Immature natural killer cell (primary cell): ENCODE measurements around the gene KLF5. TPM values are rescaled to one million over a fixed set of nuclear protein-coding genes. Genes with fewer than 3 reads are reported as not detected.

Experiments used
- DNase-seq, 3 donors: peaks; one replicate each; pipeline ENCODE4 v3.0.0; 2022; ENCODE audit warnings: mixed read lengths in 1 of 3
- H3K27ac Mint-ChIP-seq, 6 donors: one replicate each; pipeline ENCODE4 v1.8.0; 2020; ENCODE audit warnings: mixed read lengths in 6 of 6, mild to moderate bottlenecking in 5 of 6, inconsistent platforms in 4 of 6, moderate library complexity in 3 of 6
- H3K27me3 Mint-ChIP-seq, 3 donors: one replicate each; pipeline ENCODE4 v1.8.0; 2020 to 2021; ENCODE audit warnings: low read depth in 3 of 3, mild to moderate bottlenecking in 3 of 3, mixed read lengths in 3 of 3, moderate library complexity in 3 of 3, inconsistent platforms in 1 of 3
- H3K36me3 Mint-ChIP-seq, 3 donors: one replicate each; pipeline ENCODE4 v1.8.0; 2020; ENCODE audit warnings: mixed read lengths in 3 of 3, inconsistent platforms in 2 of 3, mild to moderate bottlenecking in 2 of 3
- H3K4me1 Mint-ChIP-seq, 2 donors: one replicate each; pipeline ENCODE4 v1.8.0; 2020; ENCODE audit warnings: inconsistent platforms in 2 of 2, mild to moderate bottlenecking in 2 of 2, mixed read lengths in 2 of 2, moderate library complexity in 1 of 2
- H3K4me3 Mint-ChIP-seq, 5 donors: one replicate each; pipeline ENCODE4 v1.8.0; 2020; ENCODE audit warnings: mild to moderate bottlenecking in 5 of 5, mixed read lengths in 5 of 5, inconsistent platforms in 3 of 5, moderate library complexity in 3 of 5
- H3K9me3 Mint-ChIP-seq, 6 donors: one replicate each; pipeline ENCODE4 v1.8.0; 2020; ENCODE audit warnings: mild to moderate bottlenecking in 6 of 6, mixed read lengths in 6 of 6, inconsistent platforms in 4 of 6, moderate library complexity in 3 of 6
- polyA plus RNA-seq, 3 donors: library from polyadenylated mRNA; unstranded; fragments of 300-500 nt; fragmentation: Illumina TruSeq; gene quantifications; one replicate each; pipeline ENCODE4 v1.2.3, GENCODE V29; 2021

Gene KLF5
- polyA plus RNA-seq = under 1 TPM in 1 of 3 donors, not detected in 2; 0.09 TPM

DNA sequence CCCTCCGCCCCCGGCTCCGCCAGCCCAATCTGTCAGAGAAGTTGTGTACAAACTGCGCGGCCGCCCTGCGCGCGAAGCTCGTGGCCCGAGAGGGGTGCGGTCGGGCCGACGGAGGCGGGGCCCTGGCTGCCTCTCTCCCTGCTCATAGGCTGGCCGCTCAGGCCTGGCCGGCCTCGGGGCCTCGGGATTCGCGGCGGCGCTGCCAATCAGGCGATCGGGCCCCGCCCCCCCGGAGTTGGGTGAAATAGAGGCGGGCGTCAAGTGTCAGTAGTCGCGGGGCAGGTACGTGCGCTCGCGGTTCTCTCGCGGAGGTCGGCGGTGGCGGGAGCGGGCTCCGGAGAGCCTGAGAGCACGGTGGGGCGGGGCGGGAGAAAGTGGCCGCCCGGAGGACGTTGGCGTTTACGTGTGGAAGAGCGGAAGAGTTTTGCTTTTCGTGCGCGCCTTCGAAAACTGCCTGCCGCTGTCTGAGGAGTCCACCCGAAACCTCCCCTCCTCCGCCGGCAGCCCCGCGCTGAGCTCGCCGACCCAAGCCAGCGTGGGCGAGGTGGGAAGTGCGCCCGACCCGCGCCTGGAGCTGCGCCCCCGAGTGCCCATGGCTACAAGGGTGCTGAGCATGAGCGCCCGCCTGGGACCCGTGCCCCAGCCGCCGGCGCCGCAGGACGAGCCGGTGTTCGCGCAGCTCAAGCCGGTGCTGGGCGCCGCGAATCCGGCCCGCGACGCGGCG lies at the start of gene KLF5:
Gene KLF5 (plus strand): TSS at position 270 of the 724 bp plus-strand sequence. CDS start 323 bp downstream, at position 593.
- peak; percentile 85 to 87 (median 86) for DNase-seq
- Mint-ChIP-seq H3K9me3 (no peaks in the 10 kb centered on the region), H3K36me3 (no peaks in the 10 kb centered on the region), H3K27me3 (peaks cover 6 to 26% (median 15%) of the 10 kb centered on the region in 3 donors), H3K4me1 (peaks cover 18 to 24% of the 10 kb centered on the region in 2 donors), H3K4me3 (peak within 1 kb of the TSS; percentile 81 to 91 (median 88)), H3K27ac (peak within 1 kb of the TSS in 3 of 6 donors; percentile 14 to 73 (median 54))

DNA sequence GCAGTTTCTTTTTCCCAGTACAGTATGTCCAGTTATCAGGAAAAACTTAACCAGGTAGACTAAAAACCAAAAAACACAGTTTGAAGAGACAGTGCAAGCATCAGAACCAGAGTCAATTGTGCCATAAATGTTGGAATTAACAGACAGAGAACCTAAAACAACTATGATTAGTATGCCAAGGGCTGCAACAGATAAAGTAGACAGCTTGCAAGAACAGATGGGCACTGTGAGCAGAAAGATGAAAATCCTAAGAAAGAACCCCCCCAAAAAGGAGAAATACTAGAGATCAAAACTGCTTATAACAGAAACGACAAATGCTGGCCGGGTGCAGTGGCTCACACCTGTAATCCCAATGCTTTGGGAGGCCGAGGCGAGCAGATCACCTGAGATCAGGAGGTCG lies 47.1 kb upstream of the KLF5 start:
- no peak overlapping the region for H3K27ac Mint-ChIP-seq
- no peak for DNase-seq
- H3K4me3 Mint-ChIP-seq = no peak overlapping the region
- H3K9me3 Mint-ChIP-seq = no peaks in the 10 kb centered on the region
- H3K4me1 Mint-ChIP-seq = no peaks in the 10 kb centered on the region
- H3K36me3 Mint-ChIP-seq = peaks cover 6 to 25% (median 6%) of the 10 kb centered on the region in 3 donors
- no peaks in the 10 kb centered on the region for H3K27me3 Mint-ChIP-seq

DNA sequence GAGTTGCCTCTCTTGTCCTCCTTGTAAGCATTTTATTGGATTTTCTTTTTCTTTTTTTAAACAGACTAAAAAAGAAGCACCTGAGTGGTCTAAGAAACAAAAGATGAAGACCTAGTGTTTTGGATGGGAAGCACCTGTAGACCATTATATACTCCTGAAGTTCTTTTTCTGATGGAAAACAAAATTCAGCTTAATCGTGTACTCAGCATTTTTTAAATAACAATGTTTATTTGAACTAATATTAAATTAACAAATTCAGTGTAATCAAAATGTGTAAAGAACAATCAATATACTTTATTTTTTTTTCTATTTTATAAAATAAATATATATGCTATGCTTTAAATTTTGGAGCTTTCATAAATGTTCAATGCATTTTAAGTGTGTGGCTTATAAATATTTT lies 43.0 kb upstream of the KLF5 start:
- Mint-ChIP-seq H3K27me3 (no peaks in the 10 kb centered on the region), H3K27ac (no peak overlapping the region), H3K4me3 (no peak overlapping the region), H3K36me3 (peaks cover 5 to 37% (median 18%) of the 10 kb centered on the region in 3 donors), H3K9me3 (no peaks in the 10 kb centered on the region), H3K4me1 (no peaks in the 10 kb centered on the region)
- DNase-seq = no peak

DNA sequence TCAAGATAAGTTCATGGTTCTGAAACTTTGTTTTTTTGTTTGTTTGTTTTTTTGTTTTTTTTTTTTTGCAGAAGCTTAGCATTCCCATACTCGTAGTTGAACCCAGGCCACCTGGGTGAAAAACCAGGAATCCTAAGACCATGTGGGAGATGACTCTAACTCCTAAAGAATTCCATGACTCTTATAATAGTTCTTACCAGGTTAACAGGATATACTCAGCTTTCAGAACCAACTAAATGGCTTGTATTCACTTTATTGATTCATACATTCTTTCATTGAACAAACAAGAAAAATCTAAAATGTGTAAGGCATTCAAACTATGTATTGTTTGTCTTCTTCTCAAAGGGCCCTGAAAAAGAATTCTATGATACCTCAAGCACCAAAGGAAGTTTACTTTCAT lies 40.5 kb upstream of the KLF5 start:
- no peaks in the 10 kb centered on the region for H3K27me3 Mint-ChIP-seq
- H3K9me3 Mint-ChIP-seq = no peaks in the 10 kb centered on the region
- peak overlapping the region in 1 of 6 donors; percentile 12 for H3K27ac Mint-ChIP-seq

GRCh38 chr13:73025217-73026012 lies 33.4 kb upstream of the KLF5 start:
- H3K36me3 Mint-ChIP-seq = peaks cover 0 to 14% (median 12%) of the 10 kb centered on the region in 3 donors
- H3K9me3 Mint-ChIP-seq = no peaks in the 10 kb centered on the region
- H3K27ac Mint-ChIP-seq = no peak overlapping the region
- H3K4me3 Mint-ChIP-seq = no peak overlapping the region
- H3K27me3 Mint-ChIP-seq = peaks cover 0 to 2% (median 0%) of the 10 kb centered on the region in 3 donors
- no peaks in the 10 kb centered on the region for H3K4me1 Mint-ChIP-seq
- DNase-seq = no peak

More for the DNA sequence above, 40.5 kb upstream of the KLF5 start:
- DNase-seq = no peak
- H3K4me1 Mint-ChIP-seq = no peaks in the 10 kb centered on the region
- no peak overlapping the region for H3K4me3 Mint-ChIP-seq
- H3K36me3 Mint-ChIP-seq = peaks cover 5 to 39% (median 22%) of the 10 kb centered on the region in 3 donors

DNA sequence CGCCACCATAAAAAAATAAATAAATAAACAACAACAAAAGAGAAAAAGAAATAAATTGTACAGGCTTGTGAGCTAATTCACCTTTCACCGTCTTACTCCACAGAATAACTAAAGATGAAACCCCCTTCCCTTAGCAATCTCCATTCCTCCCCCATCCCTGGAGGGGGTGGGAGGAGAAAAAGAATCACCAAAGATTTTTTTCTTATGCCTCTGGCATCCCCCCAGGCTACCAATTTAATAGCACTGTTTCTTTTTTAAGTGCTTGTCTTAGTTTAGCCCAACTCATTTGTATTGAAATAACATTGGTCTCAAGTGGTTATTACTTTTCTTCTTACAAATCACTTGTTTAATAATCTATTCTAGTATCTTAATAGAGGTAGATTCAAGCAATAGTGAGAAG lies 23.9 kb upstream of the KLF5 start:
- Mint-ChIP-seq H3K9me3 (no peaks in the 10 kb centered on the region), H3K27ac (no peak overlapping the region), H3K4me3 (no peak overlapping the region), H3K27me3 (peaks cover 0 to 2% (median 1%) of the 10 kb centered on the region in 3 donors), H3K36me3 (no peaks in the 10 kb centered on the region), H3K4me1 (no peaks in the 10 kb centered on the region)
- no peak for DNase-seq

DNA sequence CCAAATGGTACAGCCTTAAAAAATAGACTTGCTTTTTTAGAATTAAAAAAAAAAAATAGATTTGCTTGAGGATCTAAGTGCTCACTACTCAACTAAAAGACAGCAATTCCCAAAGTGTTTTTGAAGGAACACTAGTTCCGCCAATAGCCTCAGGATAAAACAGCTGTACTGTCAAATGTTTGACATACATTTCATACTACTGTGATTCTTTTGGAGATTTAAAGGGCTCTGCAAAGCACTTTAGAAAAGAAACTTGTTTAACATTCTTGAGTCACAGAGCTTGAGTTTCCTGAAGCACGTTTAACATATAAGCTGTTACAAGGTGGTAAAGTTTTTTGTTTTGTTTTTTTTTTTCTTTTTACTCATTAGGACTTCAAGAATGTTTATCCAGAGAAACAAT lies 23.1 kb upstream of the KLF5 start:
- no peaks in the 10 kb centered on the region for H3K36me3 Mint-ChIP-seq
- no peaks in the 10 kb centered on the region for H3K4me1 Mint-ChIP-seq
- H3K27me3 Mint-ChIP-seq = peaks cover 0 to 2% (median 0%) of the 10 kb centered on the region in 3 donors
- H3K9me3 Mint-ChIP-seq = no peaks in the 10 kb centered on the region
- DNase-seq = no peak
- H3K4me3 Mint-ChIP-seq = no peak overlapping the region
- H3K27ac Mint-ChIP-seq = no peak overlapping the region

DNA sequence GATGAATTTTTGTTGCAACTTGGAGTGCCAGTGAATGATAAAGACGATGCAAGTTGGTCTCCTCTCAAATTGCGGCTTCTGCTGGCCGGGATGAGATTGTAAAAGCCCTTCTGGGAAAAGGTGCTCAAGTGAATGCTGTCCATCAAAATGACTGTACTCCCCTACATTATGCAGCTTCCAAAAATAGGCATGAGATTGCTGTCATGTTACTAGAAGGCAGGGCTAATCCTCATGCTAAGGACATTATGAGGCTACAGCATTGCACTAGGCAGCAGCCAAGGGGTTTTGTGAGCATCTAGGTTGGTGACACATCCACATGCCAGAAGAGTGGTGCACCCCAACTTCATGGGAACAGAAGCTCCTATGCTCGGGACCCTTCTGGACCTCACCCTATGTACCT lies 22.2 kb upstream of the KLF5 start:
- DNase-seq = no peak
- Mint-ChIP-seq H3K9me3 (no peaks in the 10 kb centered on the region), H3K4me3 (no peak overlapping the region), H3K36me3 (no peaks in the 10 kb centered on the region), H3K4me1 (no peaks in the 10 kb centered on the region), H3K27ac (no peak overlapping the region), H3K27me3 (peaks cover 0 to 2% (median 0%) of the 10 kb centered on the region in 3 donors)

DNA sequence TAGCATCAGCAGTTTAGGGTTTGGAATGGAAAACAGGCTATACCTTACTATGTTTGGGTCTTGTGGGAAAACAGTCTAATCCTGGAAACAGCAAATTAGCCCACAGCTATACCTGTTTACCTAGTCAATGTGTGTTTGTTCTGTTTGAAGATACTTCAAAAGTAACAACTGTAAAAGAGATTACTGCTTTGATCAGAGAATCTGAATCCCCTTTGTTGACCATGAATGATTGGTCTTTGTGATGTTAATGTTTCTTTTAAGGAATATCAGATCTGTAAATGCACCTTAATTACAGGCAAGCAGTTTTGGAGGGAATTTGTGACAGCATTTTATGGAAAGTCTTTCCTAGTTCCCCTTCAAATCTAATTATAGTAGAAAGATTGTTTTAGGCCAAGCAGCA lies 20.7 kb upstream of the KLF5 start:
- no peaks in the 10 kb centered on the region for H3K36me3 Mint-ChIP-seq
- no peak overlapping the region for H3K27ac Mint-ChIP-seq
- H3K9me3 Mint-ChIP-seq = no peaks in the 10 kb centered on the region
- peaks cover 0 to 2% (median 0%) of the 10 kb centered on the region in 3 donors for H3K27me3 Mint-ChIP-seq
- no peak for DNase-seq
- no peaks in the 10 kb centered on the region for H3K4me1 Mint-ChIP-seq
- H3K4me3 Mint-ChIP-seq = no peak overlapping the region

GRCh38 chr13:73039201-73040108 lies 19.4 kb upstream of the KLF5 start:
- no peaks in the 10 kb centered on the region for H3K9me3 Mint-ChIP-seq
- H3K27ac Mint-ChIP-seq = no peak overlapping the region
- H3K4me3 Mint-ChIP-seq = no peak overlapping the region
- H3K27me3 Mint-ChIP-seq = peaks cover 0 to 2% (median 0%) of the 10 kb centered on the region in 3 donors
- DNase-seq = no peak
- H3K4me1 Mint-ChIP-seq = no peaks in the 10 kb centered on the region
- no peaks in the 10 kb centered on the region for H3K36me3 Mint-ChIP-seq

- H3K27me3 Mint-ChIP-seq = no peaks in the 10 kb centered on the region
- H3K4me1 Mint-ChIP-seq = no peaks in the 10 kb centered on the region
- H3K4me3 Mint-ChIP-seq = no peak overlapping the region
- no peak overlapping the region for H3K27ac Mint-ChIP-seq
- H3K9me3 Mint-ChIP-seq = no peaks in the 10 kb centered on the region
- DNase-seq = no peak
- H3K36me3 Mint-ChIP-seq = no peaks in the 10 kb centered on the region
Observed at GRCh38 chr13:73040484-73040883, 18.3 kb upstream of the KLF5 start.

- Mint-ChIP-seq H3K27ac (no peak overlapping the region), H3K4me1 (no peaks in the 10 kb centered on the region), H3K27me3 (no peaks in the 10 kb centered on the region), H3K4me3 (no peak overlapping the region), H3K36me3 (no peaks in the 10 kb centered on the region), H3K9me3 (peaks cover 0 to 2% (median 0%) of the 10 kb centered on the region in 6 donors)
- no peak for DNase-seq
Observed at GRCh38 chr13:73040968-73041596, 17.7 kb upstream of the KLF5 start.

GRCh38 chr13:73045031-73045430 lies 13.8 kb upstream of the KLF5 start:
- peaks cover 0 to 2% (median 1%) of the 10 kb centered on the region in 3 donors for H3K27me3 Mint-ChIP-seq
- H3K9me3 Mint-ChIP-seq = peaks cover 0 to 3% (median 0%) of the 10 kb centered on the region in 6 donors
- no peak overlapping the region for H3K27ac Mint-ChIP-seq
- H3K4me3 Mint-ChIP-seq = no peak overlapping the region
- no peaks in the 10 kb centered on the region for H3K4me1 Mint-ChIP-seq
- no peaks in the 10 kb centered on the region for H3K36me3 Mint-ChIP-seq
- no peak for DNase-seq
